HCT116 (cell line): ENCODE measurements around the gene RPL27. TPM values are rescaled to one million over a fixed set of nuclear protein-coding genes. Genes with fewer than 3 reads are reported as not detected.

Experiments used
- ATAC-seq: fragments of 200-7000 bp; cut with Tn5 transposase; 2 replicates; pipeline ENCODE4 v1.9.1; 2020; ENCODE audit warnings: mild to moderate bottlenecking, moderate library complexity
- BruUV-seq: library from RNA; stranded (reverse); fragments of 400-500 nt; replicated peaks from 2 replicates; lab custom pipeline; 2021; lab: Mats Ljungman, UMichigan
- CTCF ChIA-PET: fragments of 300-600 bp; sonication (Branson Sonifier 250); formaldehyde crosslinking; loops from one replicate; lab custom pipeline; 2021; ENCODE audit warnings: antibody characterized with exemption; lab: Charles Lee
- POLR2A ChIA-PET: fragments of 300-600, 350-600 bp; sonication (Branson Sonifier 250); formaldehyde crosslinking; loops from one replicate; lab custom pipeline; 2021; ENCODE audit warnings: antibody characterized with exemption; lab: Charles Lee
- RAD21 ChIA-PET, 2 experiments: fragments of 300-600 bp; sonication (Branson Sonifier 250); formaldehyde crosslinking; loops; one replicate each; lab custom pipeline; 2023; ENCODE audit warnings: low total read pairs in 2 of 2; ENCODE audit not compliant: uncharacterized antibody in 2 of 2, unreplicated experiment in 2 of 2, low non-redundant PET in 1 of 2; lab: Charles Lee
- DNase-seq: peaks from one replicate; pipeline ENCODE4 v3.0.0-alpha.2; 2010; ENCODE audit warnings: low read depth, low spot score
- H2AFZ ChIP-seq: fragments of 200-600 bp; shearing (Covaris generic), sonication (generic); 2 replicates; pipeline ENCODE4 v1.6.1; 2017; ENCODE audit warnings: low read depth, mixed run types, mixed read lengths, antibody characterized with exemption, low read length; ENCODE audit not compliant: poor library complexity, severe bottlenecking
- H3K27ac ChIP-seq: 2 replicates; pipeline ENCODE4 v1.5.1; 2012; ENCODE audit warnings: low read depth, low read length
- H3K27me3 ChIP-seq: fragments of 200-600 bp; sonication (generic); 2 replicates; pipeline ENCODE4 v1.6.1; 2016; ENCODE audit warnings: mixed run types, low read length, mixed read lengths; ENCODE audit not compliant: insufficient read depth
- H3K36me3 ChIP-seq, 2 experiments: fragments of 200-500 bp in 1 of 2; fragments of 200-600 bp in 1 of 2; sonication (Bioruptor generic) in 1 of 2; sonication (generic) in 1 of 2; 2 replicates each; pipeline versions ENCODE4 v1.5.1 to v1.6.1; 2014 to 2016; ENCODE audit warnings: low read length in 2 of 2, inconsistent platforms in 1 of 2, mixed read lengths in 1 of 2, mixed run types in 1 of 2; ENCODE audit not compliant: insufficient read depth in 2 of 2, control insufficient read depth in 1 of 2
- H3K4me1 ChIP-seq, 2 experiments: fragments of 200-600 bp in 1 of 2; sonication (generic) in 1 of 2; 2 replicates each; pipeline versions ENCODE4 v1.5.1 to v1.6.1; 2012 to 2017; ENCODE audit warnings: low read length in 2 of 2, inconsistent platforms in 1 of 2, mild to moderate bottlenecking in 1 of 2, mixed read lengths in 1 of 2, mixed run types in 1 of 2, moderate library complexity in 1 of 2; ENCODE audit not compliant: insufficient read depth in 2 of 2, control insufficient read depth in 1 of 2
- H3K4me2 ChIP-seq: fragments of 200-600 bp; sonication (generic); 2 replicates; pipeline ENCODE4 v1.6.1; 2017; ENCODE audit warnings: mixed run types, low read length, mixed read lengths
- H3K4me3 ChIP-seq, 2 experiments: fragments of 200-600 bp in 1 of 2; sonication (generic) in 1 of 2; replicated peaks in 1 of 2; 2 replicates each; pipeline ENCODE4 v1.5.1; 2011 to 2016; ENCODE audit warnings: low read length in 2 of 2, control low read depth in 1 of 2, low read depth in 1 of 2, mild to moderate bottlenecking in 1 of 2, mixed read lengths in 1 of 2, mixed run types in 1 of 2
- H3K79me2 ChIP-seq: fragments of 200-600 bp; sonication (generic); 2 replicates; pipeline ENCODE4 v1.6.1; 2017; ENCODE audit warnings: mild to moderate bottlenecking, mixed run types, low read length, moderate library complexity, mixed read lengths; ENCODE audit not compliant: insufficient read depth
- H3K9ac ChIP-seq: fragments of 200-600 bp; sonication (generic); 2 replicates; pipeline ENCODE4 v1.6.1; 2016; ENCODE audit warnings: low read length, mixed read lengths
- H3K9me2 ChIP-seq: fragments of 200-600 bp; sonication (generic), shearing (Covaris generic); 2 replicates; pipeline ENCODE4 v1.6.1; 2017; ENCODE audit warnings: mixed run types, mild to moderate bottlenecking, moderate library complexity; ENCODE audit not compliant: insufficient read depth
- H3K9me3 ChIP-seq, 2 experiments: fragments of 200-500 bp in 1 of 2; fragments of 200-600 bp in 1 of 2; sonication (Bioruptor generic) in 1 of 2; sonication (generic) in 1 of 2; 2 replicates each; pipeline ENCODE4 v1.6.1; 2014 to 2017; ENCODE audit warnings: low read length in 2 of 2, mixed read lengths in 2 of 2, inconsistent platforms in 1 of 2, low read depth in 1 of 2, mild to moderate bottlenecking in 1 of 2, mixed run types in 1 of 2, moderate library complexity in 1 of 2; ENCODE audit not compliant: control insufficient read depth in 1 of 2, insufficient read depth in 1 of 2
- H4K20me1 ChIP-seq: fragments of 200-600 bp; sonication (generic), shearing (Covaris generic); 2 replicates; pipeline ENCODE4 v1.6.1; 2017; ENCODE audit warnings: mixed run types, mild to moderate bottlenecking, moderate library complexity; ENCODE audit not compliant: insufficient read depth
- ATF3 ChIP-seq: IDR thresholded peaks from 2 replicates; pipeline ENCODE4 v1.6.1; 2012
- CTCF ChIP-seq, 3 experiments: fragments of 200-600 bp in 1 of 3; sonication (generic) in 1 of 3; IDR thresholded peaks in 2 of 3; conservative IDR thresholded peaks in 1 of 3; 2 replicates each; pipeline ENCODE4 v1.5.1; 2012 to 2017; ENCODE audit warnings: low read depth in 2 of 3, low read length in 2 of 3, antibody characterized with exemption in 1 of 3, borderline replicate concordance in 1 of 3, control low read depth in 1 of 3, mild to moderate bottlenecking in 1 of 3, mixed read lengths in 1 of 3, mixed run types in 1 of 3, moderate library complexity in 1 of 3; ENCODE audit not compliant: insufficient read depth in 1 of 3
- ELF1 ChIP-seq: IDR thresholded peaks from 2 replicates; pipeline ENCODE4 v1.6.1; 2012; ENCODE audit warnings: low read depth, borderline replicate concordance
- EZH2 ChIP-seq: fragments of 200-600 bp; sonication (generic); IDR thresholded peaks from 2 replicates; pipeline ENCODE4 v1.6.1; 2017; ENCODE audit warnings: antibody characterized with exemption, mixed run types
- FOSL1 ChIP-seq: IDR thresholded peaks from 2 replicates; pipeline ENCODE4 v1.6.1; 2012; ENCODE audit warnings: low read depth
- JUND ChIP-seq: IDR thresholded peaks from 2 replicates; pipeline ENCODE4 v1.6.1; 2012
- MAX ChIP-seq: IDR thresholded peaks from 2 replicates; pipeline ENCODE4 v1.6.1; 2012
- POLR2A ChIP-seq: IDR thresholded peaks from 2 replicates; pipeline ENCODE4 v1.7.0; 2011; ENCODE audit warnings: borderline replicate concordance; ENCODE audit not compliant: insufficient read depth, insufficient read length; ENCODE audit errors: extremely low read depth
- POLR2AphosphoS5 ChIP-seq: IDR thresholded peaks from 2 replicates; pipeline ENCODE4 v1.6.1; 2011; ENCODE audit warnings: mild to moderate bottlenecking, low read depth, low read length, moderate library complexity
- REST ChIP-seq: IDR thresholded peaks from 2 replicates; pipeline ENCODE4 v1.6.1; 2012; ENCODE audit warnings: low read depth
- SP1 ChIP-seq: IDR thresholded peaks from 2 replicates; pipeline ENCODE4 v1.6.1; 2012; ENCODE audit warnings: low read depth
- SRF ChIP-seq: IDR thresholded peaks from 2 replicates; pipeline ENCODE4 v1.6.1; 2012; ENCODE audit warnings: low read depth
- YY1 ChIP-seq: IDR thresholded peaks from 2 replicates; pipeline ENCODE4 v1.6.1; 2011; ENCODE audit warnings: low read length, low read depth, moderate library complexity, mild to moderate bottlenecking; ENCODE audit not compliant: insufficient replicate concordance; ENCODE audit errors: extremely low read depth
- ZFX ChIP-seq: fragments of 450-650 bp; IDR thresholded peaks from 2 replicates; pipeline ENCODE4 v1.6.1; 2017
- intact Hi-C: fragments of 100-400 bp; cut with micrococcal nuclease; formaldehyde crosslinking; loops from 2 replicates; pipeline ENCODE4 v1.10.0; 2022
- total RNA-seq: library from RNA; stranded (reverse); gene quantifications from one replicate; pipeline ENCODE4 v1.2.1, GENCODE V29; 2021; ENCODE audit not compliant: unreplicated experiment

RPL27 gene
- total RNA-seq, 1 experiment from 2014 or later: 1,295 TPM

GRCh38 chr17:43025290-43025657 is 27.1 kb downstream of the RPL27 start (continued):
- no peak for TF ChIP-seq REST

GRCh38 chr17:43025766-43026537 is 27.7 kb downstream of the RPL27 start:
- ATAC-seq: no peak
- peaks cover 6 to 27% of the 10 kb centered on the region in 2 experiments; a peak in 3 of 4 replicates for H3K4me1 ChIP-seq
- H3K4me2 ChIP-seq: no peak overlapping the region
- H3K9me3 ChIP-seq: no peaks in the 10 kb centered on the region
- no peak overlapping the region for H3K27ac ChIP-seq
- no TSS peak for BruUV-seq
- POLR2A ChIA-PET: interaction anchor here (1.6 to 3.9 kb wide), 2 partner anchors 28 kb away, joined by 3 to 21 read pairs; partner anchors contain the start of gene RPL27
- intact Hi-C loops: loop anchor here (2.0 kb wide), 1 partner anchor 99 kb away; the partner anchor contains the start of gene BRCA1
- no peaks in the 10 kb centered on the region for H3K36me3 ChIP-seq
- CTCF ChIA-PET: no interaction called here
- H3K9me2 ChIP-seq: no peaks in the 10 kb centered on the region
- no peaks in the 10 kb centered on the region for H3K27me3 ChIP-seq
- H2AFZ ChIP-seq: no peak overlapping the region
- RAD21 ChIA-PET: no interaction called here
- no peak overlapping the region for H3K4me3 ChIP-seq
- peaks cover 6% of the 10 kb centered on the region; the same call in 1 of the 2 replicates for H3K79me2 ChIP-seq
- DNase-seq: no peak
- H3K9ac ChIP-seq: no peak overlapping the region
- TF ChIP-seq POLR2AphosphoS5: no peak
- no peak for TF ChIP-seq EZH2
- no peak for TF ChIP-seq ELF1
- no peak for TF ChIP-seq POLR2A
- no peak for TF ChIP-seq JUND
- no peak for TF ChIP-seq FOSL1
- no peak for TF ChIP-seq ZFX
- TF ChIP-seq ATF3: no peak
- no peak for TF ChIP-seq MAX
- no peak for TF ChIP-seq SP1
- no peak for TF ChIP-seq SRF
- TF ChIP-seq CTCF (IDR thresholded peaks at IDR 0.05 in 2 of 3, conservative IDR thresholded peaks at IDR 0.05 in 1 of 3; ENCODE audit: borderline replicate concordance in 1 of 3, insufficient read depth in 1 of 3, low read depth in 2 of 3, low read length in 2 of 3): no peak
- TF ChIP-seq YY1: no peak
- TF ChIP-seq, all 23 proteins: peak for 0
- H4K20me1 ChIP-seq: no peaks in the 10 kb centered on the region
